Ovary (tissue), 9 donors: Measurements from ENCODE around the gene CMIP. TPM values are rescaled to one million over a fixed set of nuclear protein-coding genes. Genes with fewer than 3 reads are reported as not detected.
A peak's percentile ranks its signal among the peaks of the same experiment; 100 is the strongest.

Source experiments
- DNase-seq, 5 donors: peaks; one replicate each; pipeline ENCODE4 v3.0.0-alpha.2; 2019 to 2020
- H3K27ac ChIP-seq, 2 donors: fragments of 200-600 bp; one replicate each; pipeline versions ENCODE4 v1.5.1 to v1.8.0; 2019 to 2022
- H3K27me3 ChIP-seq: fragments of 200-600 bp; one replicate; pipeline ENCODE4 v1.8.0; 2022
- H3K36me3 ChIP-seq: fragments of 200-600 bp; sonication (generic); one replicate; pipeline ENCODE4 v1.5.1; 2019
- H3K4me1 ChIP-seq: one replicate; pipeline ENCODE4 v1.8.1; 2013; ENCODE audit warnings: mild to moderate bottlenecking, moderate library complexity; ENCODE audit not compliant: insufficient read depth
- H3K4me3 ChIP-seq: fragments of 200-600 bp; sonication (generic); one replicate; pipeline ENCODE4 v1.5.1; 2017
- H3K9me3 ChIP-seq, 2 donors: fragments of 200-600 bp in 1 of 2; sonication (generic) in 1 of 2; one replicate each; pipeline versions ENCODE4 v1.5.1 to v1.8.1; 2013 to 2019; ENCODE audit warnings: mild to moderate bottlenecking in 1 of 2, moderate library complexity in 1 of 2
- CTCF ChIP-seq, 3 donors: fragments of 450-650 bp in 2 of 3; fragments of 200-600 bp in 1 of 3; IDR thresholded peaks; one replicate each; pipeline versions ENCODE4 v1.5.1 to v1.8.0; 2016 to 2022; ENCODE audit warnings: antibody characterized with exemption in 3 of 3, mild to moderate bottlenecking in 1 of 3
- EP300 ChIP-seq: sonication (generic); formaldehyde crosslinking; IDR thresholded peaks from one replicate; pipeline ENCODE4 v1.6.1; 2017; ENCODE audit warnings: antibody characterized with exemption
- POLR2A ChIP-seq: fragments of 450-650 bp; IDR thresholded peaks from one replicate; pipeline ENCODE4 v1.6.1; 2017; ENCODE audit warnings: antibody characterized with exemption, mild to moderate bottlenecking, moderate library complexity
- WGBS, 3 donors: extraction: QIAGEN DNeasy Blood & Tissue Kit in 1 of 3; methylation state at CpG; one replicate each; pipeline versions ENCODE4 v1.1.5 to v1.1.7; 2013 to 2017; 5-methylcytosine and 5-hydroxymethylcytosine counted together
- intact Hi-C, 4 donors: fragments of 100-400 bp; cut with DNase I; formaldehyde crosslinking; loops; one replicate each; pipeline versions ENCODE4 v1.11.0 to v1.15.1; 2022 to 2023
- polyA plus RNA-seq, 2 donors: library from polyadenylated mRNA; stranded (reverse); fragments of 200-250 nt in 1 of 2; fragments of 350-450 nt in 1 of 2; fragmentation: Illumina TruSeq in 1 of 2; extraction: RNeasy Lipid Tissue Mini Kit (QIAGEN cat#74804) in 1 of 2; gene quantifications; one replicate each; pipeline ENCODE4 v1.2.3, GENCODE V29; 2013 to 2014
- total RNA-seq, 7 donors: library from RNA; depleted of rRNA in 2 of 7; stranded (reverse); fragments of >200 nt in 2 of 7; fragmentation: NEBNext Ultra II Directional in 3 of 7; extraction: Animal tissue kit (Norgen Biotek cat#: 25700) in 3 of 7; gene quantifications; one replicate each; pipeline versions ENCODE4 v1.1.0 to v1.2.4, GENCODE V29; 2016 to 2023
- donor health status: DM: no; HTN: no; CAD: no; lungs with moderate emphysema.
- donor health status: DM: no; HTN: no; CAD: no.
- donor health status: Bipolar disorder and iron deficiency.
- donor health status: DM: yes; HTN: yes; CAD: no.
- donor health status: DM: no; HTN: no; CAD: no.
- donor health status: DM: yes; HTN: yes; CAD: no.

CMIP gene
- total and polyA plus RNA-seq, 9 donors: 19.4 to 68.2 (median 38.7) TPM

- 28 to 40% (median 37%) methylated on average over 23 to 26 of the region's 26 CpGs for WGBS, 3 donors
- intact Hi-C loops: no loop called here
These were observed 165.7 kb downstream of the CMIP start for GRCh38 chr16:81610144-81610842.

GRCh38 chr16:81610936-81611335 is 166.3 kb downstream of the CMIP start:
- WGBS, 3 donors: 90 to 93% (median 91%) methylated on average over 10 of the region's 10 CpGs

More at GRCh38 chr16:81610144-81610842, 165.7 kb downstream of the CMIP start:
- H3K36me3 ChIP-seq: no peaks in the 10 kb centered on the region
- peaks cover 18% of the 10 kb centered on the region for H3K4me1 ChIP-seq
- TF ChIP-seq POLR2A (no peak), CTCF (IDR thresholded peaks at IDR 0.05) (peak in 1 of 3 donors; percentile 9)
- no peak overlapping the region for H3K27ac ChIP-seq
- no peaks in the 10 kb centered on the region for H3K9me3 ChIP-seq
- no peaks in the 10 kb centered on the region for H3K27me3 ChIP-seq
- DNase-seq: peak; percentile 70 to 84 (median 78)
- H3K4me3 ChIP-seq: no peak overlapping the region

GRCh38 chr16:81611721-81612120 is 167.1 kb downstream of the CMIP start:
- peaks cover 17% of the 10 kb centered on the region for H3K4me1 ChIP-seq
- intact Hi-C loops: no loop called here
- no peak overlapping the region for H3K4me3 ChIP-seq
- WGBS, 3 donors: 74 to 82% (median 79%) methylated on average over 6 of the region's 6 CpGs
- H3K36me3 ChIP-seq: no peaks in the 10 kb centered on the region
- no peak overlapping the region for H3K27ac ChIP-seq
- no peak for DNase-seq
- H3K27me3 ChIP-seq: no peaks in the 10 kb centered on the region
- no peaks in the 10 kb centered on the region for H3K9me3 ChIP-seq
- no peak for TF ChIP-seq EP300
- TF ChIP-seq CTCF (IDR thresholded peaks at IDR 0.05): no peak
- no peak for TF ChIP-seq POLR2A

More at GRCh38 chr16:81610936-81611335, 166.3 kb downstream of the CMIP start:
- no peak overlapping the region for H3K27ac ChIP-seq
- intact Hi-C loops: no loop called here
- TF ChIP-seq POLR2A (no peak), CTCF (IDR thresholded peaks at IDR 0.05) (no peak), EP300 (no peak)
- no peak overlapping the region for H3K4me3 ChIP-seq
- peaks cover 18% of the 10 kb centered on the region for H3K4me1 ChIP-seq
- H3K27me3 ChIP-seq: no peaks in the 10 kb centered on the region
- no peaks in the 10 kb centered on the region for H3K36me3 ChIP-seq
- no peaks in the 10 kb centered on the region for H3K9me3 ChIP-seq
- no peak for DNase-seq

DNA sequence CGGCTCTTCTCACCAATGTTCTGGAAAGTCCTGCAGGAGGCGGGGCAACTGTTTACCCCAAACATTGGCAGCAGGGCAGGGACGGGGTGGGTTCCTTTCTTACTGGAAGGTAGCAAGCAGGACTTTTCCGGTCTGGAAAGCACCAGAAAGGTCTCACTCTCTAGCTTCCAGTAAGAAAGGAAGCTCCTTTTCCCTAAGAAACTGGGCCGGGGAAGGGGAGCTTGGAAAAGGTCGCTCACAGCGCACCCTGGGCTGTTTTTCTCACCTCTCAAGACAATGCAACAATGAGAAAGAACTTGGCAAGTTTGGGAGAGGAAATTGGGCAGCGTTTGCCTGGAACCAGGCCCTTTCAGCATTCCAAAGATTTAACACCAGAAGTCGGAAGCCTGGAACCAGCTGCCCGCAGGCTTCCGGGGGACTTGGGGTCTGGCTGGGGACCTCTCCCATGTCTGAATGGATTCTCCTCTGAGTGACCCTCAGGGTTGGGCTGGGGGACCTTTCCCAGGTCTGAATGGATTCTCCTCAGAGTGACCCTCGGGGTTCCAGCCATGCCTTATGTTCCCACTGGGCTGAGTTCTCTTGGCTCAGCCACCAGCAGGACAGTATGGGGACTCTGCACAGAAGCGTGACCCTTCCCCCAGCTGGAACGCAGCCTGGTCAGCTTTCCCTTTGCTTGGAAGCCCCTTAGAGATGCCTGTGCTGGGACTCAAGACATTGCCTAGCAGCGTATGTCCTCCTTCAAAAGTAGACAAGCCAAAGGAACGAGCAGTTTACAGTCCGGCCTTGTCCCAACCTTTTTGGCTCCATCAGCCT is 167.9 kb downstream of the CMIP start:
- Histone ChIP-seq H3K4me1 (peaks cover 21% of the 10 kb centered on the region), H3K27ac (peak overlapping the region in 1 of 2 donors; percentile 4), H3K27me3 (no peaks in the 10 kb centered on the region), H3K36me3 (no peaks in the 10 kb centered on the region), H3K9me3 (no peaks in the 10 kb centered on the region), H3K4me3 (no peak overlapping the region)
- intact Hi-C loops: no loop called here
- no peak for TF ChIP-seq EP300
- TF ChIP-seq POLR2A: no peak
- no peak for TF ChIP-seq CTCF (IDR thresholded peaks at IDR 0.05)
- no peak for DNase-seq
- WGBS, 3 donors: 34 to 58% (median 40%) methylated on average over 17 of the region's 17 CpGs
